ENCODE measurements around the gene MPPED1.

MPPED1 gene

GRCh38 chr22:43501878-43502277, 90.1 kb downstream of the MPPED1 start:
- no peaks in the 10 kb centered on the region for H3K27me3 Mint-ChIP-seq
- no peaks in the 10 kb centered on the region for H3K4me1 Mint-ChIP-seq
- no peak overlapping the region for H3K27ac Mint-ChIP-seq
- no peak for ATAC-seq (ENCODE audit: low read depth)
- no peaks in the 10 kb centered on the region for H3K36me3 Mint-ChIP-seq
- no peak for DNase-seq (ENCODE audit: low spot score in 2 of 2)
- H3K9me3 Mint-ChIP-seq = no peaks in the 10 kb centered on the region
- H3K4me3 Mint-ChIP-seq = no peak overlapping the region

DNA sequence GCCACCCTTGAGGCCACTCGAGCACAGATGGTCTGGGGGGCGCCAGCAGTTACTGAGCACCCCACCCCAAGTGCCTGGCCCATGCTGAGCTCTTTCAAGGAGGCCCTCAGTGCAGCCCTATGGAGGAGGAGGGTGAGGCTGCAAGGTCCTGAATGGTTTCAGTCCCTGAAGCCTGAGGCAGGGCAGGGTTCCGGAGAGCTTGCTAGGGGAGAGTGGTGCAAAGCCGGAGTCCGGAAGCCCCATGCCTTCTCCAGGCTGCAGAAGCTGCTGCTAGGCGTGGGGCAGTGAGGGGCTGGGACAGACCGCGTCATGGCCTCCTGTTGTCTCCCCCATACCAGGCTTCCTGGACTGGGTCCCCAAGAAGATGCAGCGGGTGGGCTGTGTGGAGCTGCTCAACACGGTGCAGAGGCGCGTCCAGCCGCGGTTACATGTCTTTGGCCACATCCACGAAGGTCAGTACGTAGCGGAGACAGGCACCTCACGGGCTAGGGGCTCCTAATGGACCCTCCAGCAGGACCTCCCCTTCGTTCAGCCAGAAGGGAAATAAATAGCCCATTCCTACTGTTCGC, 90.6 kb downstream of the MPPED1 start:
- Mint-ChIP-seq H3K27me3 (no peaks in the 10 kb centered on the region), H3K36me3 (no peaks in the 10 kb centered on the region), H3K4me3 (no peak overlapping the region), H3K4me1 (no peaks in the 10 kb centered on the region), H3K27ac (no peak overlapping the region), H3K9me3 (no peaks in the 10 kb centered on the region)
- DNase-seq (ENCODE audit: low spot score in 2 of 2) = no peak
- no peak for ATAC-seq (ENCODE audit: low read depth)

DNA sequence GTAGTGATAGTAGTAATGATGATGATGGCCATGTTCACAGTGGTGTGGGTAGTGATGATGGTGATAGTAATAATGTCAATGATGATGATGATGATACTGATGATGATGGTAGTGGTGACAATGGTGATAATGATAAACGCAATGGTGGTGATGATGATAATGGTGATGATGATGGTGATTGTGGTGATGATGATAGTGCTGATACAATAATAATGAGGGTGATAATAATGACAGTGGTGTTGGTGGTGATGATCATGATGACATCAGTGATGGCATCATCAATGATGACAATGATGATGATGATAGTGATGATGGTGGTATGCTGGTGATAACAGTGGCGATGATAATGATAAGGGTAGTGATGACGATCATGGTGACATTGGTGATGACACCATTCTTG, 92.3 kb downstream of the MPPED1 start:
- Mint-ChIP-seq H3K27me3 (no peaks in the 10 kb centered on the region), H3K4me3 (no peak overlapping the region), H3K36me3 (no peaks in the 10 kb centered on the region), H3K4me1 (no peaks in the 10 kb centered on the region), H3K27ac (no peak overlapping the region), H3K9me3 (no peaks in the 10 kb centered on the region)
- DNase-seq (ENCODE audit: low spot score in 2 of 2) (no peak), ATAC-seq (ENCODE audit: low read depth) (no peak)

DNA sequence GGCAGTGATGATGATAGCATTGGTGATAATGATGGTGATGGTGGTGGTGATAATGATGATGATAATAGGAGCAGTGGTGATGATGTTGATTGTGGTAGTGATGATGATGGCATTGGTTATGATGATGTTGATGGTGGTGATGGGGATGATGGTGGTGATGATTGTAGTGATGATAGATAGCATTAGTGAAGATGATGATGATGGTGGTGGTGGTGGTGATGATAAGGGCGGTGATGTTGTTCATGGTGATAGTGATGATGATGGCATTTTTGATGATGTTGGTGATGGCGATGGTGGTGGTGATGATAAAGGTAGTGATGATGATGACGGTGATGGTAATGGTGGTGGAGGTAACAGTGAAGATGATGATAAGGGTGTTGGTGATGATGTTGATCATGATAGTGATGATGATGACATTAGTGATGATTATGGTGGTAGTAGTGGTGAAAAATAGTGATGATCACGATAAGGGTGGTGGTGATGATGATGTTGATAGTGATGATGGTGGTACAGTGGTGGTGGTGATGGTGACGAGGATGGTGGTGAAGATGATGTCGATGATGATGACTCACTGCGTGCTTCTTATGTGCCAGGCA, 93.0 kb downstream of the MPPED1 start:
- no peaks in the 10 kb centered on the region for H3K36me3 Mint-ChIP-seq
- DNase-seq (ENCODE audit: low spot score in 2 of 2) (no peak), ATAC-seq (ENCODE audit: low read depth) (no peak)
- H3K27ac Mint-ChIP-seq = no peak overlapping the region
- H3K4me3 Mint-ChIP-seq = no peak overlapping the region
- peaks cover 4% of the 10 kb centered on the region for H3K27me3 Mint-ChIP-seq
- H3K9me3 Mint-ChIP-seq = peaks cover 2% of the 10 kb centered on the region
- no peaks in the 10 kb centered on the region for H3K4me1 Mint-ChIP-seq

DNA sequence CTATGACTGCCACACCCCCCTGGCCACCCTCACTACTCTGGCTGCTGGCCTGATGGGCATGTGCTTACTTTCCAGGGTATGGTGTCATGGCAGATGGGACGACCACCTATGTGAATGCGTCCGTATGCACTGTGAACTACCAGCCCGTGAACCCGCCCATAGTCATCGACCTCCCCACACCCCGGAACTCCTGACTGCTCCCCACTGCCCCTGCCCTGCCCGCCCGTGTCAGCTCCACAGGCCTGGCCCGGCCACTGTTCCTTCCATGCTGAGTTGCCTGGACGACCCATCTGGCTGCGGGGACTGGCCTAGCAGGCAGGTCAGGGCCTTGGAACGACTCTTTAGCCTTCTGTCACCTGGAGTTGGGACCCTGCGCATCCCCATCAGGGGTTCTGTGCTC, 93.6 kb downstream of the MPPED1 start:
- Mint-ChIP-seq H3K27ac (no peak overlapping the region), H3K27me3 (peaks cover 6% of the 10 kb centered on the region)

GRCh38 chr22:43505896-43506295, 94.1 kb downstream of the MPPED1 start:
- no peaks in the 10 kb centered on the region for H3K36me3 Mint-ChIP-seq
- no peak for ATAC-seq (ENCODE audit: low read depth)
- H3K4me3 Mint-ChIP-seq = no peak overlapping the region
- no peak for DNase-seq (ENCODE audit: low spot score in 2 of 2)
- H3K27ac Mint-ChIP-seq = no peak overlapping the region
- H3K9me3 Mint-ChIP-seq = peaks cover 2% of the 10 kb centered on the region
- H3K27me3 Mint-ChIP-seq = peaks cover 6% of the 10 kb centered on the region
- H3K4me1 Mint-ChIP-seq = no peaks in the 10 kb centered on the region

More for the DNA sequence above, 93.6 kb downstream of the MPPED1 start:
- no peaks in the 10 kb centered on the region for H3K4me1 Mint-ChIP-seq
- no peak overlapping the region for H3K4me3 Mint-ChIP-seq
- H3K36me3 Mint-ChIP-seq = no peaks in the 10 kb centered on the region
- ATAC-seq (ENCODE audit: low read depth) = no peak
- peaks cover 2% of the 10 kb centered on the region for H3K9me3 Mint-ChIP-seq
- DNase-seq (ENCODE audit: low spot score in 2 of 2) = no peak

DNA sequence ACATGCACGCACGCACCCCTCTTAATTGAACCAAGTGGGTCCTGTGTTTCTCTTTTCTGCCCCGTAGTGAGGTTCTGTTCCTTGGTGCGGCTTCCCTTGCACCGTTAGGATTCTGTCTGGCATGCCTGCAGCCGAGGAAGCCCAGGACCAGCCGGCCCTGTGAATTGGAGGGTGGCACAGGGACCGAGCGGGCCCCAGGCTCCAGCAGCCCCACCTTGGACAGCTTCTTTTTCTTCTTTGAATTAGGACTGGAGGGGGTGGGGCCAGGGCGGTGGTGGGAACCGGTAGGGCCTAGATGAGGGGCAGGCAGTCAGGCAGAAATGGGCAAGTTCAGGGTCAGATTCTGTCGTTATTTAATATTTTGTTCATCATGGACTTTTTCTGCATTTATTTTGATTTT, 94.7 kb downstream of the MPPED1 start:
- peaks cover 2% of the 10 kb centered on the region for H3K9me3 Mint-ChIP-seq
- no peak for DNase-seq (ENCODE audit: low spot score in 2 of 2)
- H3K27ac Mint-ChIP-seq = no peak overlapping the region
- no peak for ATAC-seq (ENCODE audit: low read depth)
- no peak overlapping the region for H3K4me3 Mint-ChIP-seq
- H3K27me3 Mint-ChIP-seq = peaks cover 6% of the 10 kb centered on the region
- H3K4me1 Mint-ChIP-seq = no peaks in the 10 kb centered on the region
- no peaks in the 10 kb centered on the region for H3K36me3 Mint-ChIP-seq

- Mint-ChIP-seq H3K4me1 (no peaks in the 10 kb centered on the region), H3K27ac (no peak overlapping the region), H3K4me3 (no peak overlapping the region), H3K9me3 (peaks cover 2% of the 10 kb centered on the region), H3K27me3 (peaks cover 6% of the 10 kb centered on the region), H3K36me3 (no peaks in the 10 kb centered on the region)
- no peak for DNase-seq (ENCODE audit: low spot score in 2 of 2)
- no peak for ATAC-seq (ENCODE audit: low read depth)
These were observed 95.4 kb downstream of the MPPED1 start for GRCh38 chr22:43507235-43507634.

DNA sequence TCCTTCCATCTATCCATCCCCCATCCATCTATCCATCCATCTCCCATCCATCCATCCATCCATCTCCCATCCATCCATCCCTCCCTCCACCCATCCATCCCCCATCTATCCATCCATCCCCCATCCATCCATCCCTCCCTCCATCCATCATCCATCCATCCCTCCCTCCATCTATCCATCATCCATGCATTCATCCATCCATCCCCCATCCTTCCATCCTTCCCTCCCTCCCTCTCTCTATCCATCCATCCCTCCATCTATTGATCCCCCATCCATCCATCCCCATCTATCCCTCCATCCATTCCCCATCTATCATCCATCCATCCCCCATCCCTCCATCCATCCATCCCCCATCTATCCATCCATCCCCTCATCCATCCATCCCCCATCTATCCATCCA, 96.7 kb downstream of the MPPED1 start:
- peaks cover 2% of the 10 kb centered on the region for H3K9me3 Mint-ChIP-seq
- H3K36me3 Mint-ChIP-seq = no peaks in the 10 kb centered on the region
- no peak overlapping the region for H3K27ac Mint-ChIP-seq
- H3K4me3 Mint-ChIP-seq = no peak overlapping the region
- H3K4me1 Mint-ChIP-seq = no peaks in the 10 kb centered on the region
- no peak for DNase-seq (ENCODE audit: low spot score in 2 of 2)
- peaks cover 6% of the 10 kb centered on the region for H3K27me3 Mint-ChIP-seq
- ATAC-seq (ENCODE audit: low read depth) = no peak

DNA sequence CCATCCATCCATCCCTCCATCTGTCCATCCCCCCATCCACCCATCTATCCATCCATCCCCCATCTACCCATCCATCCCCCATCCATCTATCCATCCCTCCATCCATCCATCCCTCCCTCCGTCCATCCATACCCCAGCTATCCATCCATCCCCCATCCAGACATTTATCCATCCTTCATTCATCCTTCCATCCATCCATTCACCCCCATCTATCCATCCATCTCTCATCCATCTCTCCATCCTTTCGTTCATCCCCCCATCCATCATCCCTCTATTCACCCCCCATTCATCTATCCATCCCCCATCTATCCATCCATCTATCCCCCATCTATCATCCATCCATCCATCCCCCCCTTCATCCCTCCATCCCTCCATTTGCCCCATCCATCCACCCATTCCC, 97.5 kb downstream of the MPPED1 start:
- ATAC-seq (ENCODE audit: low read depth) = no peak
- no peaks in the 10 kb centered on the region for H3K36me3 Mint-ChIP-seq
- no peak overlapping the region for H3K27ac Mint-ChIP-seq
- no peaks in the 10 kb centered on the region for H3K4me1 Mint-ChIP-seq
- H3K9me3 Mint-ChIP-seq = peaks cover 2% of the 10 kb centered on the region
- no peak for DNase-seq (ENCODE audit: low spot score in 2 of 2)
- no peak overlapping the region for H3K4me3 Mint-ChIP-seq
- H3K27me3 Mint-ChIP-seq = peaks cover 6% of the 10 kb centered on the region

- ATAC-seq (ENCODE audit: low read depth) (no peak), DNase-seq (ENCODE audit: low spot score in 2 of 2) (no peak)
- Mint-ChIP-seq H3K36me3 (no peaks in the 10 kb centered on the region), H3K27ac (no peak overlapping the region), H3K9me3 (peaks cover 2% of the 10 kb centered on the region), H3K4me1 (no peaks in the 10 kb centered on the region), H3K4me3 (no peak overlapping the region), H3K27me3 (peaks cover 6% of the 10 kb centered on the region)
These were observed 98.7 kb downstream of the MPPED1 start for GRCh38 chr22:43510281-43511070.

- DNase-seq (ENCODE audit: low spot score in 2 of 2) (no peak), ATAC-seq (ENCODE audit: low read depth) (no peak)
- no peak overlapping the region for H3K4me3 Mint-ChIP-seq
- H3K4me1 Mint-ChIP-seq = no peaks in the 10 kb centered on the region
- no peak overlapping the region for H3K27ac Mint-ChIP-seq
- peaks cover 2% of the 10 kb centered on the region for H3K9me3 Mint-ChIP-seq
- H3K36me3 Mint-ChIP-seq = no peaks in the 10 kb centered on the region
- H3K27me3 Mint-ChIP-seq = peaks cover 6% of the 10 kb centered on the region
These were observed 99.6 kb downstream of the MPPED1 start for GRCh38 chr22:43511276-43511910.

GRCh38 chr22:43512279-43512678, 100.5 kb downstream of the MPPED1 start:
- no peaks in the 10 kb centered on the region for H3K36me3 Mint-ChIP-seq
- no peak for DNase-seq (ENCODE audit: low spot score in 2 of 2)
- no peaks in the 10 kb centered on the region for H3K4me1 Mint-ChIP-seq
- no peak overlapping the region for H3K4me3 Mint-ChIP-seq
- peaks cover 6% of the 10 kb centered on the region for H3K27me3 Mint-ChIP-seq
- peaks cover 2% of the 10 kb centered on the region for H3K9me3 Mint-ChIP-seq
- ATAC-seq (ENCODE audit: low read depth) = no peak
- no peak overlapping the region for H3K27ac Mint-ChIP-seq

- Mint-ChIP-seq H3K9me3 (no peaks in the 10 kb centered on the region), H3K4me3 (no peak overlapping the region), H3K4me1 (no peaks in the 10 kb centered on the region), H3K27me3 (peaks cover 3% of the 10 kb centered on the region), H3K27ac (no peak overlapping the region), H3K36me3 (no peaks in the 10 kb centered on the region)
- ATAC-seq (ENCODE audit: low read depth) (no peak), DNase-seq (ENCODE audit: low spot score in 2 of 2) (no peak)
These were observed 102.8 kb downstream of the MPPED1 start for GRCh38 chr22:43514476-43515157.
